ENCODE measurements around the gene PDE4B.

Gene PDE4B

GRCh38 chr1:65826782-65827181 is 34.1 kb downstream of the PDE4B start:
- no peaks in the 10 kb centered on the region for H3K27me3 ChIP-seq (ENCODE audit: insufficient read depth, low read depth)
- H3K4me2 ChIP-seq: no peak overlapping the region
- no peaks in the 10 kb centered on the region for H3K36me3 ChIP-seq (ENCODE audit: insufficient read depth)
- H3K9ac ChIP-seq: no peak overlapping the region
- no peaks in the 10 kb centered on the region for H3K79me2 ChIP-seq (ENCODE audit: insufficient read depth, low read depth)
- no peak overlapping the region for H3K27ac ChIP-seq
- H2AFZ ChIP-seq (ENCODE audit: low read depth): no peak overlapping the region
- H3K4me1 ChIP-seq (ENCODE audit: low read depth, poor library complexity, severe bottlenecking): peaks cover 21% of the 10 kb centered on the region
- no peak overlapping the region for H3K4me3 ChIP-seq (IDR thresholded peaks at IDR 0.05; ENCODE audit: insufficient read depth, low read depth, low read length)
- H4K20me1 ChIP-seq (ENCODE audit: insufficient read depth): no peaks in the 10 kb centered on the region
- TF ChIP-seq CTCF (conservative IDR thresholded peaks at IDR 0.05; ENCODE audit: low read depth, low read length): no peak

GRCh38 chr1:65827346-65827745 is 34.7 kb downstream of the PDE4B start:
- H3K79me2 ChIP-seq (ENCODE audit: insufficient read depth, low read depth): no peaks in the 10 kb centered on the region
- H3K4me1 ChIP-seq (ENCODE audit: low read depth, poor library complexity, severe bottlenecking): peaks cover 21% of the 10 kb centered on the region
- no peak overlapping the region for H3K4me3 ChIP-seq (IDR thresholded peaks at IDR 0.05; ENCODE audit: insufficient read depth, low read depth, low read length)
- TF ChIP-seq CTCF (conservative IDR thresholded peaks at IDR 0.05; ENCODE audit: low read depth, low read length): no peak
- no peaks in the 10 kb centered on the region for H4K20me1 ChIP-seq (ENCODE audit: insufficient read depth)
- H2AFZ ChIP-seq (ENCODE audit: low read depth): no peak overlapping the region
- H3K27me3 ChIP-seq (ENCODE audit: insufficient read depth, low read depth): no peaks in the 10 kb centered on the region
- H3K9ac ChIP-seq: no peak overlapping the region
- no peak overlapping the region for H3K4me2 ChIP-seq
- H3K27ac ChIP-seq: no peak overlapping the region
- no peaks in the 10 kb centered on the region for H3K36me3 ChIP-seq (ENCODE audit: insufficient read depth)

GRCh38 chr1:65830306-65830705 is 37.6 kb downstream of the PDE4B start:
- Histone ChIP-seq H3K4me3 (IDR thresholded peaks at IDR 0.05; ENCODE audit: insufficient read depth, low read depth, low read length) (no peak overlapping the region), H3K27ac (peak overlapping the region; percentile 41; the same call in 1 of the 2 replicates), H3K79me2 (ENCODE audit: insufficient read depth, low read depth) (no peaks in the 10 kb centered on the region), H3K36me3 (ENCODE audit: insufficient read depth) (no peaks in the 10 kb centered on the region), H3K27me3 (ENCODE audit: insufficient read depth, low read depth) (no peaks in the 10 kb centered on the region), H3K4me1 (ENCODE audit: low read depth, poor library complexity, severe bottlenecking) (peaks cover 21% of the 10 kb centered on the region), H4K20me1 (ENCODE audit: insufficient read depth) (no peaks in the 10 kb centered on the region), H2AFZ (ENCODE audit: low read depth) (no peak overlapping the region), H3K9ac (no peak overlapping the region), H3K4me2 (peak overlapping the region; percentile 29; the same call in 1 of the 2 replicates)
- no peak for TF ChIP-seq CTCF (conservative IDR thresholded peaks at IDR 0.05; ENCODE audit: low read depth, low read length)

- H3K27ac ChIP-seq: no peak overlapping the region
- no peak overlapping the region for H3K4me2 ChIP-seq
- H3K4me3 ChIP-seq (IDR thresholded peaks at IDR 0.05; ENCODE audit: insufficient read depth, low read depth, low read length): no peak overlapping the region
- no peaks in the 10 kb centered on the region for H3K79me2 ChIP-seq (ENCODE audit: insufficient read depth, low read depth)
- no peaks in the 10 kb centered on the region for H3K36me3 ChIP-seq (ENCODE audit: insufficient read depth)
- TF ChIP-seq CTCF (conservative IDR thresholded peaks at IDR 0.05; ENCODE audit: low read depth, low read length): no peak
- no peaks in the 10 kb centered on the region for H4K20me1 ChIP-seq (ENCODE audit: insufficient read depth)
- no peak overlapping the region for H2AFZ ChIP-seq (ENCODE audit: low read depth)
- no peak overlapping the region for H3K9ac ChIP-seq
- H3K4me1 ChIP-seq (ENCODE audit: low read depth, poor library complexity, severe bottlenecking): peaks cover 21% of the 10 kb centered on the region
- no peaks in the 10 kb centered on the region for H3K27me3 ChIP-seq (ENCODE audit: insufficient read depth, low read depth)
Observed at GRCh38 chr1:65832296-65832695, 39.6 kb downstream of the PDE4B start.

All from KMS-11 (cell line).